Measurements from ENCODE around the gene FBXO21. TPM values are rescaled to one million over a fixed set of nuclear protein-coding genes. Genes with fewer than 3 reads are reported as not detected.

The FBXO21 gene
- total RNA-seq, 2 experiments from 2014 or later: 21.5 to 26.0 TPM

DNA sequence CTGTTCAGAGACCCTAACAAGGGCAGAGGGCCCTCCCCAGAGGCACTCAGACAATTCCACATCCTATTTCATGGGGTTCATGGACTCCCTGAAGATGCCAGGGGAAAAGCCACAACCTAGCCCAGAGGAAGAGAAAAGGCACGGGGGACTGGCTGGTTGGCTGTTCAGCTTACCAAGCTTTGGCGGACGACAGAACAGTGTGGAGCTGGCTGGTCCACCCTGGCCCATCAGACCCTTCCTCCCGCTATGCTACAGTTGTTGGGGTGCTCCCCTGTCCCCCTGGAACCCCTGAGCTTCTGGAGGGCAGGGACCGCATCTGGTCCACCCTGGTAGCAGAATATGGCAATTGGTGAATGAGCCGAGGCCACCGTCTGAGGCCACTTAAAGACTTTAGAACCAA lies 97.4 kb downstream of the FBXO21 start:
- intact Hi-C loops (cut with micrococcal nuclease): no loop called here
- no peak for DNase-seq
- Mint-ChIP-seq H3K27me3 (peaks cover 8% of the 10 kb centered on the region), H3K27ac (no peak overlapping the region), H3K4me3 (no peak overlapping the region), H3K36me3 (ENCODE audit: low read depth) (peaks cover 6% of the 10 kb centered on the region), H3K4me1 (ENCODE audit: low read depth) (peaks cover 5% of the 10 kb centered on the region), H3K9me3 (peaks cover 10% of the 10 kb centered on the region)
- TF ChIP-seq, protein P1, sequence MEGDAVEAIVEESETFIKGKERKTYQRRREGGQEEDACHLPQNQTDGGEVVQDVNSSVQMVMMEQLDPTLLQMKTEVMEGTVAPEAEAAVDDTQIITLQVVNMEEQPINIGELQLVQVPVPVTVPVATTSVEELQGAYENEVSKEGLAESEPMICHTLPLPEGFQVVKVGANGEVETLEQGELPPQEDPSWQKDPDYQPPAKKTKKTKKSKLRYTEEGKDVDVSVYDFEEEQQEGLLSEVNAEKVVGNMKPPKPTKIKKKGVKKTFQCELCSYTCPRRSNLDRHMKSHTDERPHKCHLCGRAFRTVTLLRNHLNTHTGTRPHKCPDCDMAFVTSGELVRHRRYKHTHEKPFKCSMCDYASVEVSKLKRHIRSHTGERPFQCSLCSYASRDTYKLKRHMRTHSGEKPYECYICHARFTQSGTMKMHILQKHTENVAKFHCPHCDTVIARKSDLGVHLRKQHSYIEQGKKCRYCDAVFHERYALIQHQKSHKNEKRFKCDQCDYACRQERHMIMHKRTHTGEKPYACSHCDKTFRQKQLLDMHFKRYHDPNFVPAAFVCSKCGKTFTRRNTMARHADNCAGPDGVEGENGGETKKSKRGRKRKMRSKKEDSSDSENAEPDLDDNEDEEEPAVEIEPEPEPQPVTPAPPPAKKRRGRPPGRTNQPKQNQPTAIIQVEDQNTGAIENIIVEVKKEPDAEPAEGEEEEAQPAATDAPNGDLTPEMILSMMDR (IDR thresholded peaks at IDR 0.05): no peak
- ChIA-PET CTCF (interaction anchor here (1.6 to 2.1 kb wide), 2 partner anchors 67 to 68 kb away, joined by 3 to 5 read pairs; no protein-coding TSS in a partner anchor), POLR2A (no interaction called here)
- ATAC-seq: no peak

DNA sequence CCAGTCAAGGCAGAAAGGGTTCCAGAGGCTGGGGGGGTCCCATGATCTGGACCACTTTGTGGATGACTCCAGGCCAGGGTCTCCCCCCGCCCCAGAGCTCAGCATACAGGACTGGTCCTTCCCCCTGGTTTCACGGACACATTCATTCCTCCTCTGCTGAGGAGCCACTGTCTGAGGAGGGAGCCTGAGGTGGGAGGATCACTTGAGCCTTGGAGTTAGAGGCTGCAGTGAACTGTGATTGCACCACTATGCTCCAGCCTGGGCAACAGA lies 97.8 kb downstream of the FBXO21 start:
- H3K27me3 Mint-ChIP-seq: peaks cover 8% of the 10 kb centered on the region
- POLR2A ChIA-PET: no interaction called here
- TF ChIP-seq, protein P1 (IDR thresholded peaks at IDR 0.05): no peak
- ATAC-seq (no peak), DNase-seq (no peak)
- H3K4me3 Mint-ChIP-seq: no peak overlapping the region
- H3K27ac Mint-ChIP-seq: no peak overlapping the region
- CTCF ChIA-PET: no interaction called here
- peaks cover 6% of the 10 kb centered on the region for H3K36me3 Mint-ChIP-seq (ENCODE audit: low read depth)
- H3K9me3 Mint-ChIP-seq: peaks cover 10% of the 10 kb centered on the region
- intact Hi-C loops (cut with micrococcal nuclease): no loop called here
- peaks cover 4% of the 10 kb centered on the region for H3K4me1 Mint-ChIP-seq (ENCODE audit: low read depth)

Other genes with a start within 250 kb of the FBXO21 start
- gene TESC, start 91.1 kb downstream of the FBXO21 start, total RNA-seq: 10 to 100 TPM; 41.7 to 46.8 TPM
- not detected for gene NOS1, start 171.2 kb upstream of the FBXO21 start, total RNA-seq